SK-N-MC (cell line): ENCODE measurements around the gene CFAP410.
"Not testable (repeated sequence)": the region's sequence is repeated elsewhere in the genome, so short reads cannot be mapped to it uniquely, and the experiment has no call there.

Source experiments
- DNase-seq: peaks from one replicate; pipeline ENCODE4 v3.0.0-alpha.2; 2011; ENCODE audit warnings: low read depth, low spot score
- H3K27ac ChIP-seq: fragments of 200-600 bp; sonication (generic); 2 replicates; pipeline ENCODE4 v1.5.1; 2016; ENCODE audit warnings: mixed run types
- H3K36me3 ChIP-seq: fragments of 200-600 bp; sonication (generic); 2 replicates; pipeline ENCODE4 v1.6.1; 2017; ENCODE audit warnings: antibody characterized with exemption, low read length, mixed read lengths; ENCODE audit not compliant: insufficient read depth
- H3K4me3 ChIP-seq: fragments of 200-600 bp; sonication (generic); 2 replicates; pipeline ENCODE4 v1.5.1; 2016
- H3K9ac ChIP-seq: fragments of 200-600 bp; sonication (generic); 2 replicates; pipeline ENCODE4 v1.8.0; 2017; ENCODE audit warnings: mixed run types, mixed read lengths; ENCODE audit not compliant: insufficient read length
- H3K9me3 ChIP-seq: fragments of 200-600 bp; sonication (generic); 2 replicates; pipeline ENCODE4 v1.6.1; 2017; ENCODE audit warnings: low read depth, mild to moderate bottlenecking, antibody characterized with exemption, low read length, moderate library complexity, mixed read lengths
- EZH2 ChIP-seq: fragments of 200-600 bp; sonication (generic); IDR thresholded peaks from one replicate; pipeline ENCODE4 v1.6.1; 2017; ENCODE audit warnings: antibody characterized with exemption
- FOXP2 ChIP-seq: optimal IDR thresholded peaks from 2 replicates; pipeline ENCODE3; 2011; ENCODE audit warnings: mild to moderate bottlenecking, moderate library complexity; ENCODE audit not compliant: insufficient read depth; ENCODE audit errors: extremely low read length, control extremely low read depth
- POLR2AphosphoS5 ChIP-seq: IDR thresholded peaks from 2 replicates; pipeline ENCODE4 v1.6.1; 2012; ENCODE audit warnings: mild to moderate bottlenecking, low read depth, low read length, borderline replicate concordance

CFAP410 gene

GRCh38 chr21:44349416-44349846 is 10.2 kb upstream of the CFAP410 start:
- Histone ChIP-seq H3K9ac (no peak overlapping the region), H3K9me3 (no peaks in the 10 kb centered on the region), H3K4me3 (no peak overlapping the region), H3K27ac (no peak overlapping the region), H3K36me3 (no peaks in the 10 kb centered on the region)
- DNase-seq: no peak
- TF ChIP-seq FOXP2: no peak
- no peak for TF ChIP-seq EZH2
- TF ChIP-seq POLR2AphosphoS5: no peak

- no peaks in the 10 kb centered on the region for H3K36me3 ChIP-seq
- no peak overlapping the region for H3K27ac ChIP-seq
- H3K9me3 ChIP-seq: no peaks in the 10 kb centered on the region
- DNase-seq: no peak
- H3K9ac ChIP-seq: no peak overlapping the region
- no peak overlapping the region for H3K4me3 ChIP-seq
- TF ChIP-seq EZH2 (no peak), POLR2AphosphoS5 (no peak), FOXP2 (no peak)
Measured at GRCh38 chr21:44348861-44349260, 9.7 kb upstream of the CFAP410 start.

GRCh38 chr21:44347911-44348451 is 8.8 kb upstream of the CFAP410 start:
- Histone ChIP-seq H3K36me3 (no peaks in the 10 kb centered on the region), H3K4me3 (no peak overlapping the region), H3K9me3 (no peaks in the 10 kb centered on the region), H3K27ac (no peak overlapping the region), H3K9ac (no peak overlapping the region)
- no peak for TF ChIP-seq POLR2AphosphoS5
- TF ChIP-seq FOXP2: no peak
- no peak for TF ChIP-seq EZH2
- DNase-seq: no peak

- TF ChIP-seq EZH2 (no peak), FOXP2 (no peak), POLR2AphosphoS5 (no peak)
- H3K9me3 ChIP-seq: no peaks in the 10 kb centered on the region
- DNase-seq: no peak
- no peak overlapping the region for H3K9ac ChIP-seq
- H3K4me3 ChIP-seq: no peak overlapping the region
- H3K36me3 ChIP-seq: no peaks in the 10 kb centered on the region
- H3K27ac ChIP-seq: no peak overlapping the region
Measured at GRCh38 chr21:44345495-44345894, 6.3 kb upstream of the CFAP410 start.

GRCh38 chr21:44344541-44345183 is 5.5 kb upstream of the CFAP410 start:
- no peak for DNase-seq
- H3K4me3 ChIP-seq: no peak overlapping the region
- H3K27ac ChIP-seq: no peak overlapping the region
- no peaks in the 10 kb centered on the region for H3K9me3 ChIP-seq
- H3K9ac ChIP-seq: no peak overlapping the region
- H3K36me3 ChIP-seq: no peaks in the 10 kb centered on the region
- no peak for TF ChIP-seq EZH2
- TF ChIP-seq POLR2AphosphoS5: no peak
- no peak for TF ChIP-seq FOXP2

GRCh38 chr21:44342981-44343380 is 3.8 kb upstream of the CFAP410 start:
- not testable (repeated sequence) for H3K9ac ChIP-seq, H3K9me3 ChIP-seq, H3K4me3 ChIP-seq, DNase-seq, H3K27ac ChIP-seq, H3K36me3 ChIP-seq

- H3K4me3 ChIP-seq, H3K27ac ChIP-seq, DNase-seq, H3K9ac ChIP-seq, H3K36me3 ChIP-seq, H3K9me3 ChIP-seq: not testable (repeated sequence)
Measured at GRCh38 chr21:44341726-44342458, 2.7 kb upstream of the CFAP410 start.

- TF ChIP-seq EZH2: no peak
- TF ChIP-seq FOXP2: no peak
- no peak for TF ChIP-seq POLR2AphosphoS5
- Histone ChIP-seq H3K27ac (peak overlapping the region; percentile 66), H3K36me3 (no peaks in the 10 kb centered on the region; the same call in 1 of the 2 replicates), H3K9ac (no peak overlapping the region), H3K4me3 (peak overlapping the region; percentile 63), H3K9me3 (no peaks in the 10 kb centered on the region)
- DNase-seq: no peak
Measured at GRCh38 chr21:44337941-44338895, 972 bp downstream of the CFAP410 start.
